ENCODE results near the gene USP33. TPM values are rescaled to one million over a fixed set of nuclear protein-coding genes. Genes with fewer than 3 reads are reported as not detected.

The USP33 gene
- total and polyA plus RNA-seq, 9 of the 15 experiments (the other 6 are each of a cell fraction or from before 2014, with no cell fraction given), result 22.4 to 83.5 (median 44.7) TPM

- TF ChIP-seq ZNF384 (IDR thresholded peaks at IDR 0.05; ENCODE audit: low read depth, low read length) (no peak), XRCC3 (IDR thresholded peaks at IDR 0.05) (no peak), IFI16 (CRISPR knock-in tag; IDR thresholded peaks at IDR 0.05) (no peak), POLR2A (conservative IDR thresholded peaks at IDR 0.05) (peak; percentile 83), ZNF354B (CRISPR knock-in tag; IDR thresholded peaks at IDR 0.05) (no peak), CSDE1 (IDR thresholded peaks at IDR 0.05) (no peak), SREBF1 (IDR thresholded peaks at IDR 0.05; ENCODE audit: borderline replicate concordance, low read depth, low read length) (no peak), GMEB1 (CRISPR knock-in tag; IDR thresholded peaks at IDR 0.05) (no peak), NFATC3 (IDR thresholded peaks at IDR 0.05) (no peak), NCOR1 (IDR thresholded peaks at IDR 0.05) (no peak; the same call in 1 of the 2 replicates), ZNF695 (CRISPR knock-in tag; IDR thresholded peaks at IDR 0.05) (no peak), SLC30A9 (CRISPR knock-in tag; IDR thresholded peaks at IDR 0.05) (no peak), ZNF124 (CRISPR knock-in tag; IDR thresholded peaks at IDR 0.05) (no peak)
- TF ChIP-seq, protein P1, sequence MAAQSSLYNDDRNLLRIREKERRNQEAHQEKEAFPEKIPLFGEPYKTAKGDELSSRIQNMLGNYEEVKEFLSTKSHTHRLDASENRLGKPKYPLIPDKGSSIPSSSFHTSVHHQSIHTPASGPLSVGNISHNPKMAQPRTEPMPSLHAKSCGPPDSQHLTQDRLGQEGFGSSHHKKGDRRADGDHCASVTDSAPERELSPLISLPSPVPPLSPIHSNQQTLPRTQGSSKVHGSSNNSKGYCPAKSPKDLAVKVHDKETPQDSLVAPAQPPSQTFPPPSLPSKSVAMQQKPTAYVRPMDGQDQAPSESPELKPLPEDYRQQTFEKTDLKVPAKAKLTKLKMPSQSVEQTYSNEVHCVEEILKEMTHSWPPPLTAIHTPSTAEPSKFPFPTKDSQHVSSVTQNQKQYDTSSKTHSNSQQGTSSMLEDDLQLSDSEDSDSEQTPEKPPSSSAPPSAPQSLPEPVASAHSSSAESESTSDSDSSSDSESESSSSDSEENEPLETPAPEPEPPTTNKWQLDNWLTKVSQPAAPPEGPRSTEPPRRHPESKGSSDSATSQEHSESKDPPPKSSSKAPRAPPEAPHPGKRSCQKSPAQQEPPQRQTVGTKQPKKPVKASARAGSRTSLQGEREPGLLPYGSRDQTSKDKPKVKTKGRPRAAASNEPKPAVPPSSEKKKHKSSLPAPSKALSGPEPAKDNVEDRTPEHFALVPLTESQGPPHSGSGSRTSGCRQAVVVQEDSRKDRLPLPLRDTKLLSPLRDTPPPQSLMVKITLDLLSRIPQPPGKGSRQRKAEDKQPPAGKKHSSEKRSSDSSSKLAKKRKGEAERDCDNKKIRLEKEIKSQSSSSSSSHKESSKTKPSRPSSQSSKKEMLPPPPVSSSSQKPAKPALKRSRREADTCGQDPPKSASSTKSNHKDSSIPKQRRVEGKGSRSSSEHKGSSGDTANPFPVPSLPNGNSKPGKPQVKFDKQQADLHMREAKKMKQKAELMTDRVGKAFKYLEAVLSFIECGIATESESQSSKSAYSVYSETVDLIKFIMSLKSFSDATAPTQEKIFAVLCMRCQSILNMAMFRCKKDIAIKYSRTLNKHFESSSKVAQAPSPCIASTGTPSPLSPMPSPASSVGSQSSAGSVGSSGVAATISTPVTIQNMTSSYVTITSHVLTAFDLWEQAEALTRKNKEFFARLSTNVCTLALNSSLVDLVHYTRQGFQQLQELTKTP (IDR thresholded peaks at IDR 0.05; ENCODE audit: low read depth in 1 of 2, partially characterized antibody in 2 of 2), result no peak
- TF ChIP-seq, protein P2, sequence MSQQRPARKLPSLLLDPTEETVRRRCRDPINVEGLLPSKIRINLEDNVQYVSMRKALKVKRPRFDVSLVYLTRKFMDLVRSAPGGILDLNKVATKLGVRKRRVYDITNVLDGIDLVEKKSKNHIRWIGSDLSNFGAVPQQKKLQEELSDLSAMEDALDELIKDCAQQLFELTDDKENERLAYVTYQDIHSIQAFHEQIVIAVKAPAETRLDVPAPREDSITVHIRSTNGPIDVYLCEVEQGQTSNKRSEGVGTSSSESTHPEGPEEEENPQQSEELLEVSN (IDR thresholded peaks at IDR 0.05; ENCODE audit: borderline replicate concordance in 1 of 2, extremely low read depth in 1 of 2, insufficient read depth in 1 of 2, insufficient read length in 1 of 2, low read depth in 1 of 2, low read length in 1 of 2, poor library complexity in 1 of 2, severe bottlenecking in 1 of 2), result no peak
- TF ChIP-seq, protein P3, sequence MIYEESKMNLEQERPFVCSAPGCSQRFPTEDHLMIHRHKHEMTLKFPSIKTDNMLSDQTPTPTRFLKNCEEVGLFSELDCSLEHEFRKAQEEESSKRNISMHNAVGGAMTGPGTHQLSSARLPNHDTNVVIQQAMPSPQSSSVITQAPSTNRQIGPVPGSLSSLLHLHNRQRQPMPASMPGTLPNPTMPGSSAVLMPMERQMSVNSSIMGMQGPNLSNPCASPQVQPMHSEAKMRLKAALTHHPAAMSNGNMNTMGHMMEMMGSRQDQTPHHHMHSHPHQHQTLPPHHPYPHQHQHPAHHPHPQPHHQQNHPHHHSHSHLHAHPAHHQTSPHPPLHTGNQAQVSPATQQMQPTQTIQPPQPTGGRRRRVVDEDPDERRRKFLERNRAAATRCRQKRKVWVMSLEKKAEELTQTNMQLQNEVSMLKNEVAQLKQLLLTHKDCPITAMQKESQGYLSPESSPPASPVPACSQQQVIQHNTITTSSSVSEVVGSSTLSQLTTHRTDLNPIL (CRISPR knock-in tag; IDR thresholded peaks at IDR 0.05), result no peak
These were observed at the start of gene USP33 (continued) for GRCh38 chr1:77759071-77760028.
